NCI-H1694 treated with DMSO at 0.1 percent for 48 hours (cell line): ENCODE measurements around the gene KCNH5.

ENCODE experiments used
- DNase-seq: peaks from one replicate; lab custom pipeline; 2025; lab: John Stamatoyannopoulos, UW

Gene KCNH5

GRCh38 chr14:62673014-62673755, 372.1 kb downstream of the KCNH5 start:
- DNase-seq = no peak

- no peak for DNase-seq
Measured at GRCh38 chr14:62670526-62670925, 374.7 kb downstream of the KCNH5 start.

GRCh38 chr14:62667421-62667914, 377.8 kb downstream of the KCNH5 start:
- no peak for DNase-seq

GRCh38 chr14:62665286-62665685, 380.0 kb downstream of the KCNH5 start:
- DNase-seq = no peak

GRCh38 chr14:62663456-62663821, 381.8 kb downstream of the KCNH5 start:
- no peak for DNase-seq

- no peak for DNase-seq
Measured at GRCh38 chr14:62662811-62663455, 382.3 kb downstream of the KCNH5 start.

GRCh38 chr14:62661818-62662217, 383.4 kb downstream of the KCNH5 start:
- no peak for DNase-seq

GRCh38 chr14:62658631-62659030, 386.6 kb downstream of the KCNH5 start:
- DNase-seq = no peak

GRCh38 chr14:62657376-62657775, 387.9 kb downstream of the KCNH5 start:
- no peak for DNase-seq

GRCh38 chr14:62655166-62655565, 390.1 kb downstream of the KCNH5 start:
- no peak for DNase-seq

- no peak for DNase-seq
Measured at GRCh38 chr14:62654641-62655040, 390.6 kb downstream of the KCNH5 start.
